Measurements from ENCODE around the gene BTBD9. TPM values are rescaled to one million over a fixed set of nuclear protein-coding genes. Genes with fewer than 3 reads are reported as not detected.

The BTBD9 gene
- total RNA-seq, 4 donors from 2014 or later: 10.6 to 16.6 (median 15.1) TPM

DNA sequence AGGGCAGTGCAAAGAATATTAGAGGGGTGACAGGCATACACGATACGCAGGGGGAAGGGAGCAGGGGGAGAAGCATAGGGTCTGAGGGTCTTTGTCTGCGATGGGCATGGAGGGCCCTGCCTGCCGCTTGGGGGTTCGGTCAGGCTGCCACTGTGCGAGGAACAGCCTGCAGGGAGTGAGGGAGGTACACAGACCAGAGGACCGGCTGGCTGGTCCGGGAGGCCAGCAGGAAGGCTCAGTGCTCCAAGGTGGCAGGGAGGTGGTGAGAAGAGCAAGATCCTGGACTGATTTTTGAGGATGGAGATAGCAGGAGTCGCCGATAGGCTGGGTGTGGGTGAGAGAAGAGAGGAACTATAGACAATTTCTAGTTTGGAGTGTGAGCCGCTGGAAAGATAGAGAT lies 481.8 kb downstream of the BTBD9 start:
- intact Hi-C loops (cut with DNase I; ENCODE audit: low total_unique reads): no loop called here
- DNase-seq (ENCODE audit: low spot score in 2 of 2): no peak
- TF ChIP-seq POLR2A (IDR thresholded peaks at IDR 0.05): no peak
- TF ChIP-seq, protein P1, sequence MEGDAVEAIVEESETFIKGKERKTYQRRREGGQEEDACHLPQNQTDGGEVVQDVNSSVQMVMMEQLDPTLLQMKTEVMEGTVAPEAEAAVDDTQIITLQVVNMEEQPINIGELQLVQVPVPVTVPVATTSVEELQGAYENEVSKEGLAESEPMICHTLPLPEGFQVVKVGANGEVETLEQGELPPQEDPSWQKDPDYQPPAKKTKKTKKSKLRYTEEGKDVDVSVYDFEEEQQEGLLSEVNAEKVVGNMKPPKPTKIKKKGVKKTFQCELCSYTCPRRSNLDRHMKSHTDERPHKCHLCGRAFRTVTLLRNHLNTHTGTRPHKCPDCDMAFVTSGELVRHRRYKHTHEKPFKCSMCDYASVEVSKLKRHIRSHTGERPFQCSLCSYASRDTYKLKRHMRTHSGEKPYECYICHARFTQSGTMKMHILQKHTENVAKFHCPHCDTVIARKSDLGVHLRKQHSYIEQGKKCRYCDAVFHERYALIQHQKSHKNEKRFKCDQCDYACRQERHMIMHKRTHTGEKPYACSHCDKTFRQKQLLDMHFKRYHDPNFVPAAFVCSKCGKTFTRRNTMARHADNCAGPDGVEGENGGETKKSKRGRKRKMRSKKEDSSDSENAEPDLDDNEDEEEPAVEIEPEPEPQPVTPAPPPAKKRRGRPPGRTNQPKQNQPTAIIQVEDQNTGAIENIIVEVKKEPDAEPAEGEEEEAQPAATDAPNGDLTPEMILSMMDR (IDR thresholded peaks at IDR 0.05): no peak

DNA sequence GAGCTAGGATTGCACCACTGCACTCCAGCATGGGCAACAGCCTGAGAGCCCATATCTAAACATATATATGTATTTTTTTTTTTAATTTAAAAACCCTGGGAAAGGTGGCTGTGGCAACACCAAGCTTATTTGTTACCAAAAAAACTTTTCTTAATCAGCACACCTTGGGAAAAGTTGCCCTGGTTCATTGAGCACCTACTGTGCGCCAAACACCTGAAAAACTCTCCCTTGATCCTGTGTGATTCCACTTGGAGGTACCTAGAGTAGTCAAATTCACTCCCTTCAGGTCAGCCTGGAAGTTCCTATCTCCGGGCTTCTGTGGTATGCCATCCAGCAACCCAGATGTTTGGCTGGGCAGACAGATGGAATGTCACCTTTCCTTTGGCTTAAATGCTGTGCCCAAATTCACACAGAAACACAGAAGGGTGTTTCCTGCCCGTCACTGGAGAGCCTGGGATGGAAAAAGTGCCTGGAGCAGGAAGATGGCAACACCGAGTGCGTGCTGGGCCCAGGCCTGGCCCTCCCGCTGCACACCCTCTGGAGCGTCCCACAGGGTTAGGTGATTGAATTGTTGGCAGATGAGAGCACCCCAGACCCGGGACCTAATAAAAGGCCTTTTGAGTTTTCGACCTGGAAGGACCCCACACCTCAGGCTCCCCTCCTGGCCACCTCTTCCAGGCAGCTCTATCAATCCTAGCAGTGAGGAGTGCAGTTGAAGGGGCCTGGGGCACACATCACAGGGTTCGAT lies 482.7 kb downstream of the BTBD9 start:
- no peak for TF ChIP-seq POLR2A (IDR thresholded peaks at IDR 0.05)
- 92 to 93% methylated on average over 10 of the region's 10 CpGs for WGBS, 2 donors
- intact Hi-C loops (cut with DNase I; ENCODE audit: low total_unique reads): no loop called here
- H3K4me3 ChIP-seq (ENCODE audit: low read depth, poor library complexity, severe bottlenecking): no peak overlapping the region
- DNase-seq (ENCODE audit: low spot score in 2 of 2): no peak

More for the DNA sequence above, 481.8 kb downstream of the BTBD9 start:
- H3K4me3 ChIP-seq (ENCODE audit: low read depth, poor library complexity, severe bottlenecking): no peak overlapping the region
- 93 to 95% methylated on average over 11 of the region's 11 CpGs for WGBS, 2 donors

DNA sequence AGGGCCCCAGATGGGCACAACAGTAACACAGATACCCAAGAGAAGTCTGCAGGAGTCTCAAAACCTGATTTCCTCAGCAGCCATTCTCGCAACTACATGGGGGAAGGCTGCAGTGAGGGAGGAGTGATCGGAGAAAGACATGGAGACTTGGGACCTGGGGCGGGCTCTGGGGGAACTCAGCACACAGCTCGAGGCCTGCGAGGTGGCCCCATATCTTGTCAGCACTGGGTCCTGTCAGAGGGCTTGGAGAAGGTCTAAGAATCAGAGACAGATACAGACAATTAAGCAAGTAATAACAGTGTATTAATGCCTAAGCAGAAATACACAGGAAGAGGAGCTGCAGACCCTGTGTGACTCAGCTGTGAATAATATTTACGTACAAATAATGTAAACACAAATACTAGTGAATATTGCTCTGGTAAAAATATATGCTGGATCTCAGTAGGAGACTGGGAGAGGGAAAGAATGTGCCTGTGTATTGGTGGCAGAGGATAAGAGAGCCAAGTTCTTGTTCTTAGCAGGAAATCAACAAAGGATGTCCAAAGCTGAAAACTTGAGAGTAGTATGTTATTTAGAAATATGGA lies 484.0 kb downstream of the BTBD9 start:
- intact Hi-C loops (cut with DNase I; ENCODE audit: low total_unique reads): no loop called here
- no peak for DNase-seq (ENCODE audit: low spot score in 2 of 2)
- H3K4me3 ChIP-seq (ENCODE audit: low read depth, poor library complexity, severe bottlenecking): no peak overlapping the region
- no peak for TF ChIP-seq POLR2A (IDR thresholded peaks at IDR 0.05)
- TF ChIP-seq, protein P1 (IDR thresholded peaks at IDR 0.05): no peak
- 91 to 96% methylated on average over 6 of the region's 6 CpGs for WGBS, 2 donors

DNA sequence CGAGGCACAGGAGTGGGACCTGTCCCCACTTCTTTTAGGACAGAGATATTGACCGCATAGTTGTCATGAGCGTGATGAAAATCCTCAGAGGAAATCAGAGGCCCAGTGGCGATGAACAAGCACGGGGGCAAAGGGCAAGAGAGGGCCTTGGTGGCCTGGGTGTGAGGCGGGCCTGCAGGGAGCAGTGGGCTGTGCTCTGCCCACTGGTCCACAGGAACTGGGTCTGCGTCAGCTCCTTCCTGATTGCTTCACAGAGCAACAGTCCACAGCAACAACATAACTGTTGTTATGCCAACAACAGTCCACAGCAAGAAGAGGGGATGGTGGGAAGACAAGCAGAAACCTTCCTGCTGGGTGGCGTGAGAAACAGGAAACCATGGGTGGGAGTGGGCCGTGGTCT lies 484.6 kb downstream of the BTBD9 start:
- no peak for TF ChIP-seq POLR2A (IDR thresholded peaks at IDR 0.05)
- TF ChIP-seq, protein P1 (IDR thresholded peaks at IDR 0.05): no peak
- no peak overlapping the region for H3K4me3 ChIP-seq (ENCODE audit: low read depth, poor library complexity, severe bottlenecking)
- 79 to 85% methylated on average over 9 of the region's 9 CpGs for WGBS, 2 donors
- intact Hi-C loops (cut with DNase I; ENCODE audit: low total_unique reads): no loop called here
- no peak for DNase-seq (ENCODE audit: low spot score in 2 of 2)

DNA sequence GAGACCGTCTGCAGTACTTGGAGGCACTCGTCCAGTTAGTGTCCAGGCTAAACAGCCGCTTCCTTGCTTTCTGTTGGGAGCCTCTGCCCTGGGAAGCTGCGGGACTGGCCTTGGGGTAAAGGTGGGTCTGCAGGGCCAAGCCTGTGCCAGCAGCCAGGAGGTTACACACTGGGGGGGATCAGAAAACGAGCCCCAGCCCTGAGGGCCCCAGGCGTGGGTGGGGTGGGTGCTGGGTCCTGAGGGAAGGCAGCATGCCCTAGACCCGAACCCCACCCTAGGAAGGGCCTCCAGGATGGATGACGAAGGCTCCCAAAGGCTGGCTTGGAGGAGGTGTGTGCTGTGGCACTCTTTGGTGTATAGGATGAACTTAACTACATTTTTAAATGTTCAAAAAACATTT lies 485.0 kb downstream of the BTBD9 start:
- TF ChIP-seq, protein P1 (IDR thresholded peaks at IDR 0.05): no peak
- 79 to 81% methylated on average over 8 of the region's 8 CpGs for WGBS, 2 donors
- H3K4me3 ChIP-seq (ENCODE audit: low read depth, poor library complexity, severe bottlenecking): no peak overlapping the region
- intact Hi-C loops (cut with DNase I; ENCODE audit: low total_unique reads): no loop called here
- peak in 1 of 2 donors; percentile 78 for DNase-seq (ENCODE audit: low spot score in 2 of 2)

DNA sequence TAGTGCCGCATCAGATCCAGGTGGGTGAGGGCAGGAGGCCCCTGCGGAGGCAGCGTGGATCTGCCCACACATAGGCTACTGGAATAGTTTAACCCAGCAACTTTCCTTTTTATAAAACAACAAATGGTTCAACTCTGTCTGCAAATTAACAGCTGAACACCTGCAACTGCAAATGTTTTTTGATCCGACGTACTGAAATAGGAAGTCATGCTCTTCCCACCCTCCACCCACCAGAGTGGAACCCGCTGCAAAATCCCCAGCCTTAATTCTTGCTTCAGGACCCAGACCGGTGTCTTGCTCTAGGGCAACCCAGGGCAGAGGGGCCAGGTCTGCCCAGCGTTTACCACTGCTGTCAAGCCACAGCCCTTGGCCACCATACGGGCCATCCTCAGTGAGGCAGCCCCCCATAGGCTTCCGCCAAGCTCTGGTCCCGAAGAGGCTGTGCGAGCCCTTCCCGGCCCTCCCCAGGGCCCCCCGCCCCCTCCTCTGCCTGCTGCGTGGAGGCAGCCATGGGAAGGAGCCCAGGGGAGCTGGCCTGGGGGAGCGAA lies 485.9 kb downstream of the BTBD9 start:
- 85 to 90% methylated on average over 16 of the region's 16 CpGs for WGBS, 2 donors
- DNase-seq (ENCODE audit: low spot score in 2 of 2): peak in 1 of 2 donors; percentile 56
- intact Hi-C loops (cut with DNase I; ENCODE audit: low total_unique reads): no loop called here
- H3K4me3 ChIP-seq (ENCODE audit: low read depth, poor library complexity, severe bottlenecking): no peak overlapping the region
- TF ChIP-seq, protein P1 (IDR thresholded peaks at IDR 0.05): no peak
- no peak for TF ChIP-seq POLR2A (IDR thresholded peaks at IDR 0.05)

Data from lower leg skin (tissue), 4 donors.